ENCODE measurements around the gene SLC13A3. TPM values are rescaled to one million over a fixed set of nuclear protein-coding genes. Genes with fewer than 3 reads are reported as not detected.

The SLC13A3 gene
- total RNA-seq, 1 experiment from 2014 or later: 0.39 TPM

- no peaks in the 10 kb centered on the region for H3K9me3 ChIP-seq
- intact Hi-C loops (cut with micrococcal nuclease; ENCODE audit: unreplicated experiment): no loop called here
- no peaks in the 10 kb centered on the region for H3K36me3 ChIP-seq (ENCODE audit: control insufficient read depth, insufficient read depth, low read length)
- POLR2A ChIA-PET: no interaction called here
- H3K27me3 ChIP-seq (replicated peaks; ENCODE audit: control insufficient read depth, insufficient read depth, low read length): no peaks in the 10 kb centered on the region; the same call in 1 of the 2 replicates
- H3K4me1 ChIP-seq: no peaks in the 10 kb centered on the region
- no TSS peak for BruUV-seq (replicated peaks)
- Mint-ChIP-seq H3K36me3 (ENCODE audit: insufficient read depth, unreplicated experiment) (no peaks in the 10 kb centered on the region), H3K27me3 (ENCODE audit: insufficient read depth, unreplicated experiment) (peaks cover 8% of the 10 kb centered on the region), H3K27ac (ENCODE audit: unreplicated experiment) (no peak overlapping the region), H3K9me3 (ENCODE audit: unreplicated experiment) (no peaks in the 10 kb centered on the region), H3K4me1 (ENCODE audit: low read depth, unreplicated experiment) (no peaks in the 10 kb centered on the region), H3K4me3 (ENCODE audit: unreplicated experiment) (no peak overlapping the region)
- no peak for DNase-seq
- no peak for TF ChIP-seq CTCF (IDR thresholded peaks at IDR 0.05; ENCODE audit: insufficient read depth in 1 of 2, low read depth in 1 of 2, low read length in 1 of 2, severe bottlenecking in 1 of 2, unreplicated experiment in 1 of 2)
- no peak overlapping the region for H3K4me3 ChIP-seq (ENCODE audit: low read depth, low read length)
- CTCF ChIA-PET: no interaction called here
Measured at GRCh38 chr20:46543959-46544358, 107.3 kb downstream of the SLC13A3 start.

DNA sequence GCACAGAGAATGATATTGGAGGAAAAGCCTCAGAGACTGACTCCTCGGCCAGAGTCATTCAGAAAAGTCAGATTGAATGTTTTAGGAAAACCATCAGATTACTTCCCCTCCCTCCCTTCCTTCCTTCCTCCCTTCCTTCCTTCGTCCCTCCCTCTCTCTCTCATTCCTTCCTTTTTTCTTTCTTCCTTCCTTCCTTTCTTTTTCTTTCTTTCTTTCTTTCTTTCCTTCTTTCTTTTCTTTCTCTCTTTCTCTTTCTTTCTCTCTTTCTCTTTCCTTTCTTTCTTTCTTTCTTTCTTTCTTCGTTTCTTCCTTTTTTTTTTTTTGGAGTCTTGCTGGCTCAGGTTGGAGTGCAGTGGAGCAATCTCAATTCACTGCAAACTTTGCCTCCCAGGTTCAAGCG lies 108.2 kb downstream of the SLC13A3 start:
- Mint-ChIP-seq H3K4me3 (ENCODE audit: unreplicated experiment) (no peak overlapping the region), H3K9me3 (ENCODE audit: unreplicated experiment) (no peaks in the 10 kb centered on the region), H3K27me3 (ENCODE audit: insufficient read depth, unreplicated experiment) (peaks cover 11% of the 10 kb centered on the region), H3K27ac (ENCODE audit: unreplicated experiment) (no peak overlapping the region), H3K4me1 (ENCODE audit: low read depth, unreplicated experiment) (no peaks in the 10 kb centered on the region), H3K36me3 (ENCODE audit: insufficient read depth, unreplicated experiment) (no peaks in the 10 kb centered on the region)
- no TSS peak for BruUV-seq (replicated peaks)
- Histone ChIP-seq H3K9me3 (no peaks in the 10 kb centered on the region), H3K36me3 (ENCODE audit: control insufficient read depth, insufficient read depth, low read length) (no peaks in the 10 kb centered on the region), H3K4me3 (ENCODE audit: low read depth, low read length) (no peak overlapping the region), H3K4me1 (no peaks in the 10 kb centered on the region), H3K27me3 (replicated peaks; ENCODE audit: control insufficient read depth, insufficient read depth, low read length) (no peaks in the 10 kb centered on the region; the same call in 1 of the 2 replicates)
- CTCF ChIA-PET: interaction anchor here (0.8 kb wide), 1 partner anchor 210 kb away, joined by 3 read pairs; no protein-coding TSS in a partner anchor
- intact Hi-C loops (cut with micrococcal nuclease; ENCODE audit: unreplicated experiment): no loop called here
- TF ChIP-seq CTCF (IDR thresholded peaks at IDR 0.05; ENCODE audit: insufficient read depth in 1 of 2, low read depth in 1 of 2, low read length in 1 of 2, severe bottlenecking in 1 of 2, unreplicated experiment in 1 of 2): no peak
- no peak for DNase-seq
- POLR2A ChIA-PET: no interaction called here

- intact Hi-C loops (cut with micrococcal nuclease; ENCODE audit: unreplicated experiment): no loop called here
- Mint-ChIP-seq H3K27me3 (ENCODE audit: insufficient read depth, unreplicated experiment) (peaks cover 14% of the 10 kb centered on the region), H3K4me3 (ENCODE audit: unreplicated experiment) (no peak overlapping the region), H3K36me3 (ENCODE audit: insufficient read depth, unreplicated experiment) (no peaks in the 10 kb centered on the region), H3K27ac (ENCODE audit: unreplicated experiment) (no peak overlapping the region), H3K4me1 (ENCODE audit: low read depth, unreplicated experiment) (no peaks in the 10 kb centered on the region), H3K9me3 (ENCODE audit: unreplicated experiment) (no peaks in the 10 kb centered on the region)
- CTCF ChIA-PET: no interaction called here
- BruUV-seq (replicated peaks): no TSS peak
- H3K4me3 ChIP-seq (ENCODE audit: low read depth, low read length): no peak overlapping the region
- H3K9me3 ChIP-seq: no peaks in the 10 kb centered on the region
- POLR2A ChIA-PET: no interaction called here
- TF ChIP-seq CTCF (IDR thresholded peaks at IDR 0.05; ENCODE audit: insufficient read depth in 1 of 2, low read depth in 1 of 2, low read length in 1 of 2, severe bottlenecking in 1 of 2, unreplicated experiment in 1 of 2): no peak
- H3K27me3 ChIP-seq (replicated peaks; ENCODE audit: control insufficient read depth, insufficient read depth, low read length): no peaks in the 10 kb centered on the region; the same call in 1 of the 2 replicates
- no peaks in the 10 kb centered on the region for H3K36me3 ChIP-seq (ENCODE audit: control insufficient read depth, insufficient read depth, low read length)
- H3K4me1 ChIP-seq: no peaks in the 10 kb centered on the region
- DNase-seq: no peak
Measured at GRCh38 chr20:46541229-46541935, 109.9 kb downstream of the SLC13A3 start.
